Tibial nerve (tissue), 3 donors: Measurements from ENCODE around the gene ST3GAL6.

Source experiments
- POLR2A ChIP-seq, 2 donors: fragments of 450-650 bp; IDR thresholded peaks; one replicate each; pipeline ENCODE4 v1.6.1; 2017; ENCODE audit warnings: antibody characterized with exemption in 2 of 2, mild to moderate bottlenecking in 2 of 2, moderate library complexity in 2 of 2
- TF ChIP-seq, protein P1 (sequence below), 5 experiments: fragments of 200-600 bp in 3 of 5; fragments of 450-650 bp in 2 of 5; sonication (generic) in 3 of 5; IDR thresholded peaks; one replicate each; pipeline ENCODE4 v1.5.1; 2016 to 2019; ENCODE audit warnings: antibody characterized with exemption in 5 of 5, mild to moderate bottlenecking in 3 of 5, moderate library complexity in 2 of 5

DNA sequence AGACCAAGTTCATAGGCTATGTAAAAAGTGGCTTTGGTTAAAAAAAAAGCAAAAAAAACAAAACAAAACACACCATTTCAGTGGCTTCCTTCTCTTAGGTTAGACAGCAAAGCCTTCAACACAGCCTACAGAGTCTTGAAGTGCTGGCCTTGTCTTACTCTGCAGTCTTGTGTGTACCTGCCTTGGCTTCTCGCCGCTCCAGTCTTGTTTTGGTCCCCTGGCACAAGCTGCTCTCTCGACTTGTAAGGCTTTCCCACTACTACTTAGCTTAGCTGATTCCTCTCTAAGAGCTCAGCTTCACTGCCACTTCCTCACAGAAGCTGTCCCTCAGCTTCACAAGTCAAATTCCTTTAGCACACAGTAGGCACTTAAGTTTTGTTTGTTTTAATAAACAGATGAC lies 63.0 kb downstream of the ST3GAL6 start:
- TF ChIP-seq, protein P1, sequence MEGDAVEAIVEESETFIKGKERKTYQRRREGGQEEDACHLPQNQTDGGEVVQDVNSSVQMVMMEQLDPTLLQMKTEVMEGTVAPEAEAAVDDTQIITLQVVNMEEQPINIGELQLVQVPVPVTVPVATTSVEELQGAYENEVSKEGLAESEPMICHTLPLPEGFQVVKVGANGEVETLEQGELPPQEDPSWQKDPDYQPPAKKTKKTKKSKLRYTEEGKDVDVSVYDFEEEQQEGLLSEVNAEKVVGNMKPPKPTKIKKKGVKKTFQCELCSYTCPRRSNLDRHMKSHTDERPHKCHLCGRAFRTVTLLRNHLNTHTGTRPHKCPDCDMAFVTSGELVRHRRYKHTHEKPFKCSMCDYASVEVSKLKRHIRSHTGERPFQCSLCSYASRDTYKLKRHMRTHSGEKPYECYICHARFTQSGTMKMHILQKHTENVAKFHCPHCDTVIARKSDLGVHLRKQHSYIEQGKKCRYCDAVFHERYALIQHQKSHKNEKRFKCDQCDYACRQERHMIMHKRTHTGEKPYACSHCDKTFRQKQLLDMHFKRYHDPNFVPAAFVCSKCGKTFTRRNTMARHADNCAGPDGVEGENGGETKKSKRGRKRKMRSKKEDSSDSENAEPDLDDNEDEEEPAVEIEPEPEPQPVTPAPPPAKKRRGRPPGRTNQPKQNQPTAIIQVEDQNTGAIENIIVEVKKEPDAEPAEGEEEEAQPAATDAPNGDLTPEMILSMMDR (IDR thresholded peaks at IDR 0.05) = no peak
- no peak for TF ChIP-seq POLR2A (IDR thresholded peaks at IDR 0.05)
